GM12891 (cell line): ENCODE results near the gene SLC7A1.

Source experiments
- PAX5 ChIP-seq: IDR thresholded peaks from 2 replicates; pipeline ENCODE4 v1.6.1; 2011; ENCODE audit warnings: low read length, moderate library complexity, mild to moderate bottlenecking; ENCODE audit not compliant: insufficient read depth, severe bottlenecking
- POLR2A ChIP-seq: IDR thresholded peaks from 2 replicates; pipeline ENCODE4 v1.6.1; 2011; ENCODE audit warnings: low read depth, low read length, control low read depth
- POLR2AphosphoS5 ChIP-seq: IDR thresholded peaks from 2 replicates; pipeline ENCODE4 v1.6.1; 2011; ENCODE audit warnings: low read depth, low read length, control low read depth
- POU2F2 ChIP-seq: IDR thresholded peaks from 2 replicates; pipeline ENCODE4 v1.6.1; 2011; ENCODE audit warnings: low read depth, mild to moderate bottlenecking, control low read depth, low read length, moderate library complexity
- SPI1 ChIP-seq: IDR thresholded peaks from 2 replicates; pipeline ENCODE4 v1.6.1; 2011; ENCODE audit warnings: low read depth, low read length, control low read depth
- TAF1 ChIP-seq: IDR thresholded peaks from 2 replicates; pipeline ENCODE4 v1.6.1; 2011; ENCODE audit warnings: low read depth, low read length, control low read depth

DNA sequence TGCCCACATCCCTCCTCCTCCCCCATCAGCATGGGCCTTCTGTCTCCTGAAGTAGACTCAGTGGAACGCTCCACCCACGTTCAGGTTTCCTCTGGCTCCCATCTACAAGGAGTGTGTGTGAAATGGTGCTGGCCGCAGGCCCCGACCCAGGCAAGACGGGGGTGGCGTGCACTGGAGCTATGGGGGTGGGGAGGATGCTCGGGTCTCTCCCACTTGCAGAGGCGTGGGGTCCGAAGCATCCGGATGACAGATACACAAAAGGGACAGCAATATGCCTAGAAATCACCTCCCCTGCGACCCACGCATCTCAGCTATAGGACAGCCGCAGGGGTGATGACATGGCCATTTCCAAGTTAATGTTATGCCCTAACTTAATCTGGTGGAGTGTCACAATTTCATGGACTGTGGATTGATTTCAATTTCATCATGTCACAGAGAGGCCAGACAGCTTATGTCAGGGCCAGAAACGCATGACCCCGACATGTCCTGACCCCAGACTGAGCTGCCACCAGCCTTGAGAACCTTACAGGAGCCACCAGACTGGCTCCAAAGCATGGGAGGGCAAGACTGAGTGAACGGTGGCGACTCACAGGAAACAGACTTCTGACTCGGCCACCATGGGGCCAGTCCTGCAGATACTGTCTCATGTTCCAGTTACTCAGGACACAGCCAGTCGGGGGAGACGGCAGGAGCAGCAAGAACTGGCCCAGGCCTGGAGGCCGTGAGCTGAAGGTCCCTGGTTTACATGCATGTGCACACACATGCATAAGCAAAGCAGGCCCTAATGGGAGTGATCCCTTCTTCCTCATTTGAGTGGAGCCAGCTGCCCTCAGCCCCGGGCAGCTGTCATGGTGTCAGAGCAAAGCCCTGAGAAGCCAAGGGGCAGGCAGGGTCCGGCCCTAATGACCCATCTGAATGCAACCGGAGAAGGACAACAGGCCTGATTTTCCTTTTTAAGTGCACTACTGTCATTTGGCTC is 82.2 kb downstream of the SLC7A1 start:
- no peak for TF ChIP-seq POLR2A
- no peak for TF ChIP-seq TAF1
- TF ChIP-seq POLR2AphosphoS5, result no peak
- no peak for TF ChIP-seq SPI1
- no peak for TF ChIP-seq PAX5
- no peak for TF ChIP-seq POU2F2
